ENCODE results near the gene TGM2. TPM values are rescaled to one million over a fixed set of nuclear protein-coding genes. Genes with fewer than 3 reads are reported as not detected.

Gene TGM2
- total and polyA plus RNA-seq, 10 donors, result 9.3 to 167 (median 69.8) TPM

DNA sequence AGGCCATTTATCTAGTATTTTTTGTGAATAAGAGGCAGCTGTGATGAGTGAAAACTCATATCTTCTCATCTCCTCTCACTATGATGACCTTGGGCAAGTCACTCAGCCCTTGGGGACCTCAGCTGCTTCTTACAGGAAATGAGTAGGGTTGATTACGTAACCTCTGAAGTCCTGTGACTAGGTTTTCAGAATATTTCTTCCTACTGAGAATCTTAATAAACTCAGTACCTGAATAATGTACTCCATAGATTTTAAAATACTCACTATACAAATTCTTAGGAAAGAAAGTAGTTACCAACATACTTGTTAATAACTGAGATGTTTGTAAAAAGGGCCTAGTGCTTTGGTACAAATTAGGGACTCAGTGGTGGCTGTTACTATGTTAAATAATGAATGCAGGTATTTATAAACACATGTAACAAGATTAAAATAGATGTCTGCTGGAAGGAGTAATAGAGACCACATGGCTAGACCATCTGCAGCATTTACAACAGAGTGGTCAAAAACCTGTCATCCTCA lies 70.6 kb downstream of the TGM2 start:
- Histone ChIP-seq H3K27ac (peak overlapping the region; percentile 64 to 90 (median 84)), H3K36me3 (peaks cover 0 to 19% (median 16%) of the 10 kb centered on the region in 6 donors), H3K4me1 (peaks cover 30 to 80% (median 48%) of the 10 kb centered on the region in 6 donors), H3K27me3 (replicated peaks in 1 of 7) (no peaks in the 10 kb centered on the region), H3K9me3 (no peaks in the 10 kb centered on the region), H3K4me3 (peak overlapping the region in 1 of 8 donors; percentile 24)
- intact Hi-C loops (cut with DNase I; ENCODE audit: low total_unique reads), result no loop called here
- no peak for DNase-seq
- TF ChIP-seq POLR2A (IDR thresholded peaks at IDR 0.05), result no peak
- peak in 1 of 3 donors; percentile 70 for TF ChIP-seq POLR2AphosphoS5 (IDR thresholded peaks at IDR 0.05)
- WGBS, 5 donors, result 0 to 9% (median 2%) methylated on average over 1 of the region's 1 CpG

DNA sequence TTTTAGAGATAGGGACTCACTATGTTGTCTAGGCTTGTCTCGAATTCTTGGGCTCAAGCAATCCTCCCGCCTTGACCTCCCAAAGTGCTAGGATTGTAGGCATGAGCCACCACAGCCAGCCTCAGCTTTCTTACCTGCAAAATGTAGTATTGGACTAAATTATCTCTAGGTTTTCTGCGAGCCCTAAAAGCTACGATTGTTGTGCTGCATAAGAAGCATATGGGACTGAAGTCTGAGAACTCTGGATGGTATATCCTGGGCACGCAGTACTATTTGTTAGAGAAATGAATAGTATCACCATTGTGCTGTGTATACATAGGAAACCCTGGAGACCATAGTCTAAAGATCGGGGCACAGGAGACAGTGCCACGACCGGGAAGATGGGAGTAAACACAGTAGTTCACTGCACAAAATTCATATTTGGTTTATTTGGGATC lies 71.4 kb downstream of the TGM2 start:
- TF ChIP-seq POLR2AphosphoS5 (IDR thresholded peaks at IDR 0.05) (no peak), POLR2A (IDR thresholded peaks at IDR 0.05) (no peak)
- TF ChIP-seq, protein P1, sequence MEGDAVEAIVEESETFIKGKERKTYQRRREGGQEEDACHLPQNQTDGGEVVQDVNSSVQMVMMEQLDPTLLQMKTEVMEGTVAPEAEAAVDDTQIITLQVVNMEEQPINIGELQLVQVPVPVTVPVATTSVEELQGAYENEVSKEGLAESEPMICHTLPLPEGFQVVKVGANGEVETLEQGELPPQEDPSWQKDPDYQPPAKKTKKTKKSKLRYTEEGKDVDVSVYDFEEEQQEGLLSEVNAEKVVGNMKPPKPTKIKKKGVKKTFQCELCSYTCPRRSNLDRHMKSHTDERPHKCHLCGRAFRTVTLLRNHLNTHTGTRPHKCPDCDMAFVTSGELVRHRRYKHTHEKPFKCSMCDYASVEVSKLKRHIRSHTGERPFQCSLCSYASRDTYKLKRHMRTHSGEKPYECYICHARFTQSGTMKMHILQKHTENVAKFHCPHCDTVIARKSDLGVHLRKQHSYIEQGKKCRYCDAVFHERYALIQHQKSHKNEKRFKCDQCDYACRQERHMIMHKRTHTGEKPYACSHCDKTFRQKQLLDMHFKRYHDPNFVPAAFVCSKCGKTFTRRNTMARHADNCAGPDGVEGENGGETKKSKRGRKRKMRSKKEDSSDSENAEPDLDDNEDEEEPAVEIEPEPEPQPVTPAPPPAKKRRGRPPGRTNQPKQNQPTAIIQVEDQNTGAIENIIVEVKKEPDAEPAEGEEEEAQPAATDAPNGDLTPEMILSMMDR (IDR thresholded peaks at IDR 0.05 in 8 of 11, conservative IDR thresholded peaks at IDR 0.05 in 3 of 11), result no peak
- no peaks in the 10 kb centered on the region for H3K9me3 ChIP-seq
- peaks cover 30 to 80% (median 48%) of the 10 kb centered on the region in 6 donors for H3K4me1 ChIP-seq
- H3K4me3 ChIP-seq, result no peak overlapping the region
- WGBS, 5 donors, result 88 to 96% (median 90%) methylated on average over 8 of the region's 8 CpGs
- peaks cover 0 to 27% (median 22%) of the 10 kb centered on the region in 6 donors for H3K36me3 ChIP-seq
- no peaks in the 10 kb centered on the region for H3K27me3 ChIP-seq (replicated peaks in 1 of 7)
- H3K27ac ChIP-seq, result peak overlapping the region; percentile 64 to 90 (median 84)
- intact Hi-C loops (cut with DNase I; ENCODE audit: low total_unique reads), result no loop called here
- DNase-seq, result no peak

DNA sequence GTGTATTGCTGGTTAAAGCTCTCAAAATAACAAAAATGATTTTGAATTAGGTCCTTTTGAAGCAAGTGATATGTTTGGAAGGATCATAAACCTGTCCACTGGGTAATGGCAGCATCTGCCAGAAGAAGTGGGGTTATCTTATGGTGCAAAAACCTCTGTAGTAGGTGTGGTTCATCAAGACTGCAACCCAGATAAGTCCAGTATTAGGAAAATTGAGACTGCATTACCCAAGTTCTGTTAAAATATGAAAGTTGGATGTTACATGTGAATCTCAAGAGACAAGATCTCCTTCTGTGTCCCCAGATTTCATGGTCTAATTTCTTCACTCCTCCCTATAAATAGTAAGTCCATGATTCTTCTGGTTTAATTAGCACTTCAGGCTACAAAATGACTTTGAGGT lies 72.2 kb downstream of the TGM2 start:
- no peaks in the 10 kb centered on the region for H3K27me3 ChIP-seq (replicated peaks in 1 of 7)
- peak overlapping the region; percentile 3 to 90 (median 84) for H3K27ac ChIP-seq
- H3K36me3 ChIP-seq, result peaks cover 0 to 34% (median 27%) of the 10 kb centered on the region in 6 donors
- DNase-seq, result no peak
- no peak overlapping the region for H3K4me3 ChIP-seq
- H3K4me1 ChIP-seq, result peaks cover 30 to 78% (median 48%) of the 10 kb centered on the region in 6 donors
- intact Hi-C loops (cut with DNase I; ENCODE audit: low total_unique reads), result no loop called here
- H3K9me3 ChIP-seq, result no peaks in the 10 kb centered on the region
- TF ChIP-seq POLR2AphosphoS5 (IDR thresholded peaks at IDR 0.05) (no peak), POLR2A (IDR thresholded peaks at IDR 0.05) (no peak)
- TF ChIP-seq, protein P1 (IDR thresholded peaks at IDR 0.05 in 8 of 11, conservative IDR thresholded peaks at IDR 0.05 in 3 of 11), result no peak

DNA sequence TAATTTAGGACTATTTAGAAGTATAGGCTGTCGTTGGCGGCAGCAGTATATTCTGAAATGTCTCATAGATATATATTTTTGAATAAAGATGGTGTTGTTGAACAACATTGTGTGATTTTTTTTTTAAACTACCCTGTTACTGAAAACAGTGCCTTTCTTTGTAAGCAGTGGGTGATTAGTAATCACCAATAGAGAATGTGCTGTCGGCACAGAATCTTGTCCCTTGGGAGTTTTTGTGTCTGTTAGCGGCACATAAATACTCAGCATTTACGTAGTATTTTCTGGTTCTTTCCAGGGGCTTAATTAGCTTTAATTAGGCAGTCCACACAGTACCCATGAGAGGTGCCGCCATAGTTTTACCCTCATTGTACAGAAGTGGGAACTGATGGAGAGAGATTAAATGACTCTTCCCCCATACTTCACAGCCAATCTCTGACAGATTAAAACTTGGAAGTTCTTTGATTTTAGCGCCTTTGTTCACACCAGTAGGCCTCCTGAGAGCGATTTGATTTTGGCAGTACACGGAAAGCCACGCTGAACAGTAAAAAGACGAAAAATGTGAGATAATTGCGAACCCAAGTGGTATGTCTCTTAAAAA lies 72.7 kb downstream of the TGM2 start:
- intact Hi-C loops (cut with DNase I; ENCODE audit: low total_unique reads), result no loop called here
- Histone ChIP-seq H3K4me3 (peak overlapping the region in 1 of 8 donors; percentile 30), H3K27ac (peak overlapping the region; percentile 66 to 90 (median 84)), H3K36me3 (peaks cover 0 to 40% (median 30%) of the 10 kb centered on the region in 6 donors), H3K27me3 (replicated peaks in 1 of 7) (no peaks in the 10 kb centered on the region), H3K9me3 (no peaks in the 10 kb centered on the region), H3K4me1 (peaks cover 30 to 78% (median 48%) of the 10 kb centered on the region in 6 donors)
- DNase-seq, result no peak
- no peak for TF ChIP-seq POLR2A (IDR thresholded peaks at IDR 0.05)
- 84 to 91% (median 87%) methylated on average over 12 of the region's 12 CpGs for WGBS, 5 donors

DNA sequence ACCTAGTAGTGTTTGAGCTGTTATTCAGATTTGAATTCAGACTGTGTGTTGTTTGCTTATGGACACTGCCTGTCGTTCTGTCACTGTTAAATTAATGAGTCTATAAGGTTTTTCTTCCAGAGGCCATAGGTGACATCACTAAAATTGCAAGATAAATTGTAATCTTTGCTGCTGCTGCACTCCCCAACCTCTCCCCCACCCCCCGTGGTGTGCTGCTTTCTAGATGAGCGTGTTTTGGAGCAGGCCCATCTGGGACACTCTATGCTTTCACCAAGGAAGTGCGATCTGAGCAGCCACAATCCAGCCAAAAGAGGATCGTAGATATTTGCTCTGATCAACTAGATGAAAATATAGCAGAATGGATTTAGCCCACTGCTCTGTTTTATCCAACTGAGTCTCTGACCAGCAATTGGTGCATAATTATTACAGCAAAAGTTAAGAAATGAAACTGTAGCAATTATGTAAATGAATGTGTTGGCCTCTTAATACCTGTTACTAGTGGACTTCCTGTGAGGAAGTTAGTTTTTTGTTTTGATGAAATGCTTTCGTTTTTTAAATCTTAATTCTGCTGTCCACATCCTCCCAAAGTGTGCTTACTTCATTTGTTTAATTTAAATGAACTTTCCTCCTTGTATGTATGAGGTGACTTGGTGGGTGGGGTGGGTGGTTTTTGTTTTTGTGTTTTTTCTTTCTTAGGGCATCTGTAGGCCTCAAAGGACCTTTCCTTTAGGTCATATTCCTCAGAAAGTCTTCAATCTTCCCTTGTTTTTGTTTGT lies 73.4 kb downstream of the TGM2 start:
- H3K4me1 ChIP-seq, result peaks cover 30 to 76% (median 48%) of the 10 kb centered on the region in 6 donors
- peaks cover 0 to 47% (median 34%) of the 10 kb centered on the region in 6 donors for H3K36me3 ChIP-seq
- intact Hi-C loops (cut with DNase I; ENCODE audit: low total_unique reads), result no loop called here
- H3K27me3 ChIP-seq (replicated peaks in 1 of 7), result no peaks in the 10 kb centered on the region
- H3K9me3 ChIP-seq, result no peaks in the 10 kb centered on the region
- no peak for TF ChIP-seq POLR2AphosphoS5 (IDR thresholded peaks at IDR 0.05)
- TF ChIP-seq POLR2A (IDR thresholded peaks at IDR 0.05), result no peak
- TF ChIP-seq, protein P1 (IDR thresholded peaks at IDR 0.05 in 8 of 11, conservative IDR thresholded peaks at IDR 0.05 in 3 of 11), result no peak
- DNase-seq, result no peak
- 37 to 55% (median 45%) methylated on average over 6 of the region's 6 CpGs for WGBS, 5 donors
- H3K27ac ChIP-seq, result peak overlapping the region; percentile 66 to 90 (median 84)
- peak overlapping the region in 1 of 8 donors; percentile 30 for H3K4me3 ChIP-seq

Measured in spleen (tissue), 11 donors.